Measurements from ENCODE around the gene USHBP1. TPM values are rescaled to one million over a fixed set of nuclear protein-coding genes. Genes with fewer than 3 reads are reported as not detected.
A peak's percentile ranks its signal among the peaks of the same experiment; 100 is the strongest.

The USHBP1 gene
- total and polyA plus RNA-seq, 2 of the 13 experiments (the other 11 are each of a cell fraction or from before 2014, with no cell fraction given): 0.15 to 1.5 TPM

DNA sequence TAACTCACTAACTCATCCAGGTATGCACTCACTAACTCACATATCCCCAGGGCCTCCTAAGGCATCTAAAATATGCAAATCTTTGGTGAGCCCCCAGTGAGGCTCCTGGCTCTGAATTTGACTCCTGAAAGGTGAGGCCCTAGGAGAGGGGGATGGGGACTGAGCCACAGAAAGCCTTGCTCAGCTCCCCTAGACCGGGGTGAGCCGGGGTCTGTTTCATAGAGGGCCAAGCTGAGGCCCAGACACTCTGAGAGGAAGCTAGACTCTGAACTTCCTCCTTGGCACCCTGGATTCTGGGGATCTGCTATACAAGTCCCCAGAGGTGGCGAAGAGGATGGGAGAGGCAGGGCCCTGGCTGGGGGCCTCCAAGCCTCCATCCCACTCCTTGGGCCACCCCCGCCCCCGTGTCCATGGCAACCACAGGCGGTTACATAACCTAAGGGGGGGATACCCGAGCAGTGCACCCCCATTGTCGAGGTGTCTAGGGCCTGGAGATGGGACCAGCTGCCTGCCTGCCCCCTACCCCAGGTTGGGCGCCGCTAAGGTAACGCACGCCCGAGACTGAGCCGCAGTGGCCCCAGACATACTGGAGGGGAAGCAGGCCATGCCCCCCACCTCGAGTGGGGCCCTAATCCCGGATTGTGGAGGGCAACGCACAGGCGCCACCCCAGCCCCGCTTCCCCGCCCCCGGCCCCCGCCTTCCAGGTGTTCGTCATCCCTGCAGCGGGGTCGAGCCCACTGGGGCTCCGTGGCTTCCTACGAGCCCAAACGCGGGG is 38.0 kb upstream of the USHBP1 start (continued):
- TF ChIP-seq RXRB (CRISPR knock-in tag; IDR thresholded peaks at IDR 0.05; ENCODE audit: borderline replicate concordance) (no peak), ATF1 (CRISPR knock-in tag; IDR thresholded peaks at IDR 0.05) (no peak), NR1H2 (CRISPR knock-in tag; IDR thresholded peaks at IDR 0.05; ENCODE audit: borderline replicate concordance, low read depth) (no peak), REXO4 (CRISPR knock-in tag; IDR thresholded peaks at IDR 0.05; ENCODE audit: borderline replicate concordance) (no peak), MLLT10 (CRISPR knock-in tag; IDR thresholded peaks at IDR 0.05) (no peak), MEIS1 (CRISPR knock-in tag; IDR thresholded peaks at IDR 0.05; ENCODE audit: borderline replicate concordance) (no peak), ZNF572 (CRISPR knock-in tag; IDR thresholded peaks at IDR 0.05) (0 out of 2 replicates have a peak, but pooled peaks have one; percentile 7), TBX3 (IDR thresholded peaks at IDR 0.05; ENCODE audit: borderline replicate concordance) (no peak), HNRNPLL (IDR thresholded peaks at IDR 0.05; ENCODE audit: low read depth, low read length, poor library complexity, severe bottlenecking) (no peak), REL (CRISPR knock-in tag; conservative IDR thresholded peaks at IDR 0.05) (no peak), RFX3 (CRISPR knock-in tag; IDR thresholded peaks at IDR 0.05) (peak; percentile 60), CREM (IDR thresholded peaks at IDR 0.05) (no peak), CREM (CRISPR knock-in tag; IDR thresholded peaks at IDR 0.05) (no peak), CENPT (CRISPR knock-in tag; IDR thresholded peaks at IDR 0.05; ENCODE audit: low read depth) (no peak), KMT2B (CRISPR knock-in tag; IDR thresholded peaks at IDR 0.05) (0 out of 2 replicates have a peak, but pooled peaks have one; percentile 12), RFX1 (IDR thresholded peaks at IDR 0.05) (peak; percentile 32; the same call in 1 of the 2 replicates), ZNF251 (CRISPR knock-in tag; IDR thresholded peaks at IDR 0.05) (no peak), NR2F6 (IDR thresholded peaks at IDR 0.05) (no peak), NR2F6 (CRISPR knock-in tag; IDR thresholded peaks at IDR 0.05) (no peak), MAZ (IDR thresholded peaks at IDR 0.05; ENCODE audit: borderline replicate concordance, low read depth, low read length) (no peak), MAZ (CRISPR knock-in tag; IDR thresholded peaks at IDR 0.05; ENCODE audit: low read depth) (no peak; the same call in 1 of the 2 replicates), TBL1XR1 (IDR thresholded peaks at IDR 0.05; ENCODE audit: borderline replicate concordance, low read length, partially characterized antibody) (no peak), ZNF577 (CRISPR knock-in tag; IDR thresholded peaks at IDR 0.05; ENCODE audit: borderline replicate concordance, low read depth) (no peak), CBFB (CRISPR knock-in tag; IDR thresholded peaks at IDR 0.05) (peak; percentile 10; the same call in 1 of the 2 replicates)
- TF ChIP-seq, protein P1, sequence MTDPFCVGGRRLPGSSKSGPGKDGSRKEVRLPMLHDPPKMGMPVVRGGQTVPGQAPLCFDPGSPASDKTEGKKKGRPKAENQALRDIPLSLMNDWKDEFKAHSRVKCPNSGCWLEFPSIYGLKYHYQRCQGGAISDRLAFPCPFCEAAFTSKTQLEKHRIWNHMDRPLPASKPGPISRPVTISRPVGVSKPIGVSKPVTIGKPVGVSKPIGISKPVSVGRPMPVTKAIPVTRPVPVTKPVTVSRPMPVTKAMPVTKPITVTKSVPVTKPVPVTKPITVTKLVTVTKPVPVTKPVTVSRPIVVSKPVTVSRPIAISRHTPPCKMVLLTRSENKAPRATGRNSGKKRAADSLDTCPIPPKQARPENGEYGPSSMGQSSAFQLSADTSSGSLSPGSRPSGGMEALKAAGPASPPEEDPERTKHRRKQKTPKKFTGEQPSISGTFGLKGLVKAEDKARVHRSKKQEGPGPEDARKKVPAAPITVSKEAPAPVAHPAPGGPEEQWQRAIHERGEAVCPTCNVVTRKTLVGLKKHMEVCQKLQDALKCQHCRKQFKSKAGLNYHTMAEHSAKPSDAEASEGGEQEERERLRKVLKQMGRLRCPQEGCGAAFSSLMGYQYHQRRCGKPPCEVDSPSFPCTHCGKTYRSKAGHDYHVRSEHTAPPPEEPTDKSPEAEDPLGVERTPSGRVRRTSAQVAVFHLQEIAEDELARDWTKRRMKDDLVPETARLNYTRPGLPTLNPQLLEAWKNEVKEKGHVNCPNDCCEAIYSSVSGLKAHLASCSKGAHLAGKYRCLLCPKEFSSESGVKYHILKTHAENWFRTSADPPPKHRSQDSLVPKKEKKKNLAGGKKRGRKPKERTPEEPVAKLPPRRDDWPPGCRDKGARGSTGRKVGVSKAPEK (CRISPR knock-in tag; IDR thresholded peaks at IDR 0.05; ENCODE audit: borderline replicate concordance): no peak
- TF ChIP-seq, protein P2, sequence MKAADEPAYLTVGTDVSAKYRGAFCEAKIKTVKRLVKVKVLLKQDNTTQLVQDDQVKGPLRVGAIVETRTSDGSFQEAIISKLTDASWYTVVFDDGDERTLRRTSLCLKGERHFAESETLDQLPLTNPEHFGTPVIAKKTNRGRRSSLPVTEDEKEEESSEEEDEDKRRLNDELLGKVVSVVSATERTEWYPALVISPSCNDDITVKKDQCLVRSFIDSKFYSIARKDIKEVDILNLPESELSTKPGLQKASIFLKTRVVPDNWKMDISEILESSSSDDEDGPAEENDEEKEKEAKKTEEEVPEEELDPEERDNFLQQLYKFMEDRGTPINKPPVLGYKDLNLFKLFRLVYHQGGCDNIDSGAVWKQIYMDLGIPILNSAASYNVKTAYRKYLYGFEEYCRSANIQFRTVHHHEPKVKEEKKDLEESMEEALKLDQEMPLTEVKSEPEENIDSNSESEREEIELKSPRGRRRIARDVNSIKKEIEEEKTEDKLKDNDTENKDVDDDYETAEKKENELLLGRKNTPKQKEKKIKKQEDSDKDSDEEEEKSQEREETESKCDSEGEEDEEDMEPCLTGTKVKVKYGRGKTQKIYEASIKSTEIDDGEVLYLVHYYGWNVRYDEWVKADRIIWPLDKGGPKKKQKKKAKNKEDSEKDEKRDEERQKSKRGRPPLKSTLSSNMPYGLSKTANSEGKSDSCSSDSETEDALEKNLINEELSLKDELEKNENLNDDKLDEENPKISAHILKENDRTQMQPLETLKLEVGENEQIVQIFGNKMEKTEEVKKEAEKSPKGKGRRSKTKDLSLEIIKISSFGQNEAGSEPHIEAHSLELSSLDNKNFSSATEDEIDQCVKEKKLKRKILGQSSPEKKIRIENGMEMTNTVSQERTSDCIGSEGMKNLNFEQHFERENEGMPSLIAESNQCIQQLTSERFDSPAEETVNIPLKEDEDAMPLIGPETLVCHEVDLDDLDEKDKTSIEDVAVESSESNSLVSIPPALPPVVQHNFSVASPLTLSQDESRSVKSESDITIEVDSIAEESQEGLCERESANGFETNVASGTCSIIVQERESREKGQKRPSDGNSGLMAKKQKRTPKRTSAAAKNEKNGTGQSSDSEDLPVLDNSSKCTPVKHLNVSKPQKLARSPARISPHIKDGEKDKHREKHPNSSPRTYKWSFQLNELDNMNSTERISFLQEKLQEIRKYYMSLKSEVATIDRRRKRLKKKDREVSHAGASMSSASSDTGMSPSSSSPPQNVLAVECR (CRISPR knock-in tag; IDR thresholded peaks at IDR 0.05; ENCODE audit: borderline replicate concordance): no peak

Data from HepG2 (cell line).